ENCODE measurements around the gene TAF5L. TPM values are rescaled to one million over a fixed set of nuclear protein-coding genes. Genes with fewer than 3 reads are reported as not detected.

Gene TAF5L
- total and polyA plus RNA-seq, 4 experiments from 2014 or later = 4.3 to 21.3 (median 13.9) TPM

Other genes with a start within 250 kb of the TAF5L start
- under 1 TPM in 1 of 2 experiments, not detected in 1; 0.29 TPM for gene ACTA1, start 192.0 kb downstream of the TAF5L start, total RNA-seq
- not detected for gene ACTA1, start 192.0 kb downstream of the TAF5L start, polyA plus RNA-seq
- gene NUP133, start 117.8 kb downstream of the TAF5L start, total RNA-seq = 10 to 100 TPM; 45.8 to 48.4 TPM
- 10 to 100 TPM; 16.8 to 18.6 TPM for gene NUP133, start 117.8 kb downstream of the TAF5L start, polyA plus RNA-seq
- 10 to 100 TPM; 19.7 to 20.2 TPM for gene ABCB10, start 67.4 kb downstream of the TAF5L start, total RNA-seq
- 10 to 100 TPM; 10.0 to 11.8 TPM for gene ABCB10, start 67.4 kb downstream of the TAF5L start, polyA plus RNA-seq
- 1 to 10 TPM; 8.5 to 9.4 TPM for gene URB2, start 125 bp upstream of the TAF5L start, total RNA-seq
- 1 to 10 TPM; 3.5 to 7.2 TPM for gene URB2, start 125 bp upstream of the TAF5L start, polyA plus RNA-seq